CD14-positive monocyte (primary cell): ENCODE results near the gene GGTLC2. TPM values are rescaled to one million over a fixed set of nuclear protein-coding genes. Genes with fewer than 3 reads are reported as not detected.

Experiments used
- DNase-seq, 3 donors: peaks; one replicate each; pipeline ENCODE4 v3.0.0-alpha.2; 2011 to 2022
- H2AFZ ChIP-seq: 2 replicates; pipeline ENCODE4 v1.6.0; 2012; ENCODE audit warnings: mild to moderate bottlenecking, low read depth, low read length, inconsistent platforms; ENCODE audit not compliant: insufficient read depth, poor library complexity, severe bottlenecking
- H3K27ac ChIP-seq, 2 donors: 1 replicate in 1 of 2; 2 replicates in 1 of 2; pipeline ENCODE4 v1.5.1; 2012 to 2013; ENCODE audit warnings: low read length in 2 of 2, control low read depth in 1 of 2, inconsistent platforms in 1 of 2, low read depth in 1 of 2, mild to moderate bottlenecking in 1 of 2
- H3K27me3 ChIP-seq, 2 donors: one replicate each; pipeline versions ENCODE4 v1.6.0 to v1.6.1; 2011 to 2013; ENCODE audit warnings: low read length in 2 of 2; ENCODE audit not compliant: control insufficient read depth in 2 of 2, insufficient read depth in 2 of 2
- H3K36me3 ChIP-seq, 2 donors: replicated peaks in 1 of 2; 1 replicate in 1 of 2; 2 replicates in 1 of 2; pipeline versions ENCODE4 v1.5.1 to v1.6.1; 2012 to 2013; ENCODE audit warnings: low read length in 2 of 2, control low read depth in 1 of 2, inconsistent platforms in 1 of 2, mild to moderate bottlenecking in 1 of 2; ENCODE audit not compliant: insufficient read depth in 2 of 2, control insufficient read depth in 1 of 2
- H3K4me1 ChIP-seq, 2 donors: 1 replicate in 1 of 2; 2 replicates in 1 of 2; pipeline versions ENCODE4 v1.5.1 to v1.6.1; 2012 to 2013; ENCODE audit warnings: low read length in 2 of 2, control low read depth in 1 of 2, inconsistent platforms in 1 of 2, mild to moderate bottlenecking in 1 of 2, moderate library complexity in 1 of 2; ENCODE audit not compliant: insufficient read depth in 2 of 2, control insufficient read depth in 1 of 2
- H3K4me2 ChIP-seq: replicated peaks from 2 replicates; pipeline ENCODE3; 2012; ENCODE audit warnings: low read length, moderate library complexity, mild to moderate bottlenecking; ENCODE audit not compliant: poor library complexity, severe bottlenecking; ENCODE audit errors: extremely low read depth
- H3K4me3 ChIP-seq, 3 experiments: fragments of 200-600 bp in 1 of 3; sonication (generic) in 1 of 3; replicated peaks in 1 of 3; 1 replicate in 2 of 3; 2 replicates in 1 of 3; pipeline ENCODE4 v1.5.1; 2011 to 2013; ENCODE audit warnings: low read length in 3 of 3, mild to moderate bottlenecking in 3 of 3, control low read depth in 2 of 3, low read depth in 2 of 3, inconsistent platforms in 1 of 3, moderate library complexity in 1 of 3
- H3K79me2 ChIP-seq: 2 replicates; pipeline ENCODE4 v1.6.0; 2012; ENCODE audit warnings: mild to moderate bottlenecking, control low read depth, inconsistent platforms, low read length, moderate library complexity; ENCODE audit not compliant: insufficient read depth
- H3K9ac ChIP-seq: 2 replicates; pipeline ENCODE4 v1.6.0; 2017; ENCODE audit warnings: low read length, mild to moderate bottlenecking; ENCODE audit not compliant: insufficient read depth, poor library complexity, severe bottlenecking
- H3K9me3 ChIP-seq, 2 donors: replicated peaks in 1 of 2; 1 replicate in 1 of 2; 2 replicates in 1 of 2; pipeline versions ENCODE4 v1.5.1 to v1.6.1; 2012 to 2013; ENCODE audit warnings: low read length in 2 of 2, control low read depth in 1 of 2; ENCODE audit not compliant: control insufficient read depth in 1 of 2, insufficient read depth in 1 of 2
- H4K20me1 ChIP-seq: 2 replicates; pipeline ENCODE4 v1.6.0; 2012; ENCODE audit warnings: mild to moderate bottlenecking, low read length, control low read depth, moderate library complexity; ENCODE audit not compliant: insufficient read depth
- H3K27ac Mint-ChIP-seq, 7 donors: one replicate each; pipeline ENCODE4 v1.8.0; 2020; ENCODE audit warnings: mild to moderate bottlenecking in 7 of 7, mixed read lengths in 7 of 7, moderate library complexity in 6 of 7, inconsistent platforms in 2 of 7
- H3K27me3 Mint-ChIP-seq, 3 donors: one replicate each; pipeline ENCODE4 v1.8.0; 2021 to 2022; ENCODE audit warnings: low read depth in 3 of 3, mild to moderate bottlenecking in 3 of 3, mixed read lengths in 3 of 3, moderate library complexity in 3 of 3, inconsistent platforms in 1 of 3
- H3K36me3 Mint-ChIP-seq, 2 donors: one replicate each; pipeline ENCODE4 v1.8.0; 2020; ENCODE audit warnings: mixed read lengths in 2 of 2, inconsistent platforms in 1 of 2, mild to moderate bottlenecking in 1 of 2
- H3K4me1 Mint-ChIP-seq: one replicate; pipeline ENCODE4 v1.8.0; 2020; ENCODE audit warnings: mild to moderate bottlenecking, mixed read lengths
- H3K4me3 Mint-ChIP-seq, 2 donors: one replicate each; pipeline ENCODE4 v1.8.0; 2020; ENCODE audit warnings: mild to moderate bottlenecking in 2 of 2, mixed read lengths in 2 of 2, moderate library complexity in 1 of 2
- H3K9me3 Mint-ChIP-seq, 7 donors: one replicate each; pipeline ENCODE4 v1.8.0; 2020 to 2022; ENCODE audit warnings: mixed read lengths in 7 of 7, mild to moderate bottlenecking in 6 of 7, moderate library complexity in 6 of 7, inconsistent platforms in 2 of 7
- CTCF ChIP-seq: fragments of 200-600 bp; IDR thresholded peaks from one replicate; pipeline ENCODE4 v1.8.0; 2022; ENCODE audit warnings: antibody characterized with exemption, mild to moderate bottlenecking
- WGBS: methylation state at CpG from one replicate; pipeline ENCODE4 v1.1.5; 2013; ENCODE audit warnings: missing lambda C conversion rate; ENCODE audit not compliant: insufficient coverage; 5-methylcytosine and 5-hydroxymethylcytosine counted together
- intact Hi-C, 2 donors: fragments of 100-400 bp; cut with micrococcal nuclease; formaldehyde crosslinking; loops; one replicate each; pipeline versions ENCODE4 v1.15.0 to v1.15.1; 2023
- polyA plus RNA-seq, 3 donors: library from polyadenylated mRNA; depleted of rRNA in 1 of 3; unstranded in 2 of 3; stranded (reverse) in 1 of 3; fragments of 300-500 nt in 2 of 3; fragments of >200 nt in 1 of 3; fragmentation: Illumina TruSeq in 2 of 3; gene quantifications; 1 replicate in 2 of 3; 2 replicates in 1 of 3; pipeline ENCODE4 v1.2.3, GENCODE V29; 2012 to 2021

GGTLC2 gene
- polyA plus RNA-seq, 3 donors: not detected

DNA sequence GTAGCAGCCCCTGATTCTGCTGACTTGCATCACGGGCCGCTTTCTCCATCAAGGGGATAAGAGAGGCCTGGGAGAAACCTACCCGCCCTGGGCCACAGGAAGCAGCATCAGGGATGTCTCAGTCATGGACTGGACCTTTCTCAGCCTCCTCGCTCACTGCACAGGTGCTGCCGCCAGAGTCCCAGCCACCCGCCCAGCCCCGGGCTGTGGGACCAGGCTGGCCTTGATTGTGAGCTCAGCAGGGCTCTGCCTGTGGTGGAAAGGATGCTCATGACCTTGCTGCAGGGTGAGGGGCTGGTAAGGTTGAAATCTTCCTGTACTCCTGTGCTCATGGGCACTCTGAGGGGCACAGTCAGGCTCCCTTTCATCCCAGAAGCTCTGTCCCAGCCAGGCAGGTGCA, 26.0 kb upstream of the GGTLC2 start:
- H3K9ac ChIP-seq: no peak overlapping the region
- no peaks in the 10 kb centered on the region for H3K79me2 ChIP-seq
- no peaks in the 10 kb centered on the region for H3K36me3 ChIP-seq
- intact Hi-C loops: no loop called here
- H3K27ac ChIP-seq: no peak overlapping the region
- WGBS: 98% methylated on average over 7 of the region's 7 CpGs
- TF ChIP-seq CTCF: no peak
- H3K4me2 ChIP-seq: no peak overlapping the region
- no peaks in the 10 kb centered on the region for H3K27me3 ChIP-seq
- Mint-ChIP-seq H3K27me3 (peaks cover 1 to 8% (median 5%) of the 10 kb centered on the region in 3 donors), H3K4me3 (no peak overlapping the region), H3K27ac (no peak overlapping the region), H3K4me1 (peaks cover 3% of the 10 kb centered on the region), H3K9me3 (peaks cover 0 to 3% (median 0%) of the 10 kb centered on the region in 7 donors), H3K36me3 (no peaks in the 10 kb centered on the region)
- H4K20me1 ChIP-seq: no peaks in the 10 kb centered on the region
- no peak for DNase-seq
- H2AFZ ChIP-seq: no peak overlapping the region
- no peaks in the 10 kb centered on the region for H3K4me1 ChIP-seq
- no peak overlapping the region for H3K4me3 ChIP-seq
- no peaks in the 10 kb centered on the region for H3K9me3 ChIP-seq

DNA sequence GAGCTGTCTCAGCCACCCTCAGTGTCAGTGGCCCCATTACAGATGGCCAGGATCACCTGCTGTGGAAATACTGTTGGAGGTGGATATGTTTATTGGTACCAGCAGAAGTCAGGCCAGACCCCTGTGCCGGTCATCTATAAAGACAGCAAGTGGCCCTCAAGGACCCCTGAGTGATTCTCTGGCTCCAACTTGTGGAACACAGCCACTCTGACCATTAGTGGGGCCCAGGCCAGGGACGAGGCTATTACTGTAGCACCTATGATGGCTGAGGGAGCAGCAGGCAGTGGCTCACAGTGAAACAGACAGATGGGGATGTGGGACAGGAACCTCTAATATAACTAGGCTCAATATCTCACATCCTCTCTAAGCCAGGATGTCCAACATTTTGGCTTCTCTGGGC, 25.5 kb upstream of the GGTLC2 start:
- peaks cover 3% of the 10 kb centered on the region for H3K4me1 Mint-ChIP-seq
- no peak for TF ChIP-seq CTCF
- no peak for DNase-seq
- H3K27me3 ChIP-seq: no peaks in the 10 kb centered on the region
- no peak overlapping the region for H3K4me3 Mint-ChIP-seq
- peaks cover 0 to 4% (median 0%) of the 10 kb centered on the region in 7 donors for H3K9me3 Mint-ChIP-seq
- H3K4me3 ChIP-seq: no peak overlapping the region
- WGBS: 86% methylated on average over 1 of the region's 2 CpGs
- H3K9ac ChIP-seq: no peak overlapping the region
- no peak overlapping the region for H3K27ac Mint-ChIP-seq
- H3K4me2 ChIP-seq: no peak overlapping the region
- H3K36me3 Mint-ChIP-seq: no peaks in the 10 kb centered on the region
- no peak overlapping the region for H3K27ac ChIP-seq
- H3K4me1 ChIP-seq: no peaks in the 10 kb centered on the region
- no peaks in the 10 kb centered on the region for H4K20me1 ChIP-seq
- intact Hi-C loops: no loop called here
- H3K9me3 ChIP-seq: no peaks in the 10 kb centered on the region
- H3K27me3 Mint-ChIP-seq: peaks cover 1 to 8% (median 5%) of the 10 kb centered on the region in 3 donors
- no peaks in the 10 kb centered on the region for H3K79me2 ChIP-seq
- no peak overlapping the region for H2AFZ ChIP-seq
- no peaks in the 10 kb centered on the region for H3K36me3 ChIP-seq
